Neural progenitor cell (in vitro differentiated cells): ENCODE data around the gene XPO5. TPM values are rescaled to one million over a fixed set of nuclear protein-coding genes. Genes with fewer than 3 reads are reported as not detected.
"Not testable (repeated sequence)": the region's sequence is repeated elsewhere in the genome, so short reads cannot be mapped to it uniquely, and the experiment has no call there.

ENCODE experiments used
- DNase-seq: peaks from one replicate; pipeline ENCODE4 v3.0.0-alpha.2; 2016; ENCODE audit warnings: low spot score
- H2AFZ ChIP-seq: fragments of 200-600 bp; sonication (generic); replicated peaks from 2 replicates; pipeline ENCODE4 v1.6.1; 2016; ENCODE audit warnings: antibody characterized with exemption
- H3F3A ChIP-seq: fragments of 200-600 bp; sonication (generic); 2 replicates; pipeline ENCODE4 v1.6.1; 2016; ENCODE audit warnings: antibody characterized with exemption, low read depth
- H3K27ac ChIP-seq: fragments of 200-600 bp; sonication (generic); 2 replicates; pipeline ENCODE4 v1.5.1; 2016; ENCODE audit warnings: mild to moderate bottlenecking
- H3K27me3 ChIP-seq: fragments of 200-600 bp; sonication (generic); 2 replicates; pipeline ENCODE4 v1.6.1; 2016; ENCODE audit warnings: mild to moderate bottlenecking, moderate library complexity
- H3K36me3 ChIP-seq: fragments of 200-600 bp; sonication (generic); 2 replicates; pipeline ENCODE4 v1.5.1; 2016
- H3K4me1 ChIP-seq: fragments of 200-600 bp; sonication (generic); 2 replicates; pipeline ENCODE4 v1.6.1; 2016; ENCODE audit warnings: mixed run types
- H3K4me2 ChIP-seq: fragments of 200-600 bp; sonication (generic); 2 replicates; pipeline ENCODE4 v1.6.1; 2016
- H3K4me3 ChIP-seq: fragments of 200-600 bp; sonication (generic); 2 replicates; pipeline ENCODE4 v1.5.1; 2016
- H3K79me2 ChIP-seq: fragments of 200-600 bp; sonication (generic); 2 replicates; pipeline ENCODE4 v1.6.1; 2016; ENCODE audit warnings: low read depth
- H3K9ac ChIP-seq: fragments of 200-600 bp; sonication (generic); 2 replicates; pipeline ENCODE4 v1.6.1; 2016
- H3K9me3 ChIP-seq: fragments of 200-600 bp; sonication (generic); 2 replicates; pipeline ENCODE4 v1.5.1; 2016; ENCODE audit warnings: low read depth
- H4K20me1 ChIP-seq: fragments of 200-600 bp; sonication (generic); 2 replicates; pipeline ENCODE4 v1.6.1; 2016; ENCODE audit warnings: low read depth
- H3K27ac Mint-ChIP-seq: 3 replicates; pipeline ENCODE4 v1.8.0; 2021; ENCODE audit warnings: mixed read lengths
- H3K27me3 Mint-ChIP-seq: 2 replicates; pipeline ENCODE4 v1.8.0; 2022; ENCODE audit warnings: low read depth, mild to moderate bottlenecking, inconsistent platforms, moderate library complexity, mixed read lengths; ENCODE audit not compliant: insufficient read depth
- H3K36me3 Mint-ChIP-seq: 3 replicates; pipeline ENCODE4 v1.8.0; 2021; ENCODE audit warnings: mixed read lengths
- H3K4me1 Mint-ChIP-seq: 3 replicates; pipeline ENCODE4 v1.8.0; 2021; ENCODE audit warnings: mixed read lengths
- H3K4me3 Mint-ChIP-seq: 3 replicates; pipeline ENCODE4 v1.8.0; 2021; ENCODE audit warnings: mild to moderate bottlenecking, moderate library complexity, mixed read lengths
- H3K9me3 Mint-ChIP-seq: 3 replicates; pipeline ENCODE4 v1.8.0; 2020; ENCODE audit warnings: mixed read lengths
- EZH2 ChIP-seq: fragments of 200-600 bp; sonication (generic); IDR thresholded peaks from 2 replicates; pipeline ENCODE4 v1.6.1; 2017; ENCODE audit warnings: antibody characterized with exemption, mild to moderate bottlenecking, moderate library complexity
- EZH2phosphoT487 ChIP-seq: fragments of 200-600 bp; sonication (generic); IDR thresholded peaks from 2 replicates; pipeline ENCODE4 v1.6.1; 2017; ENCODE audit warnings: antibody characterized with exemption
- total RNA-seq: library from RNA; depleted of rRNA; stranded (reverse); fragments of >200 nt; gene quantifications from 2 replicates; pipeline ENCODE4 v1.2.3, GENCODE V29; 2015; ENCODE audit warnings: low replicate concordance
- TF ChIP-seq, protein P1 (sequence below): fragments of 200-600 bp; sonication (generic); IDR thresholded peaks from 2 replicates; pipeline ENCODE4 v1.5.1; 2017; ENCODE audit warnings: antibody characterized with exemption, mild to moderate bottlenecking

The XPO5 gene
- total RNA-seq, 1 donor from 2014 or later = 65.0 TPM

DNA sequence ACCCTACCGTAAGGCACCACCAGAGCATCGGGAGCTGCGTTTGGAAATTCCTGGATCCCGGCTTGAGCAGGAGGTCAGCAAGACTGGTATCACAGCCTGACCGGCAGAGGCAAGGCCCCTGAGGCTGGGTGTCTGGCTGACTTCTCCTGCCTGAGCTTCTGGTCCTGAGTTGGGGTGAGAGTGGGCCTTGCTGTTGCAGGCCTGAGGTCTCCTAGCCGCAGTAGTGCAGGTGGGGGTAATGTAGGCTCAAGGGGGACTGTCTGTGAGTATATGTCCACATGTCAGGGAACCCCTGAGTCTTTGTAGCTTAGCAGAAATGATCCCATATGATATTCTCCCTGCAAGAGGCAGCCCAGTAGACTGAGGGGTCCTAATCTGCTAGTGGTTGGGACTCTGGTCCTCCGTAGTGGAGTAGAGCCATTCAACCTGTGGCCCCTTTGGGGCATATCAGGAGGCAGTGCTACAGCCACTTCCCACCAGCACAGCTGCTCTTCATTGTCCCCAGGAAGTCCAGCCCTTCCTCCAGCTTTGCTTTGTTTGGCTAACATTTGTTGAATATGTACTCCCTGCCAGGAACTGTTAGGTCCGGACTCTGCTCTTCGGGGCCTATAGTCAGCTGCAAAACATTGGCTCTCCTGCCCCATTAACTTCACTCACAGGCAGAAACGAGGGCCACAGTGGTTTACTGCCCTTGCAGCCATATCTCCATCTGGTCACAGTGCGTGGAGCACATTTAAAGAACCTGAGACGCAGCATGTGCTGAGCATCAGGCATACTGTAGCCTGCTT is 76.6 kb downstream of the XPO5 start:
- Histone ChIP-seq H3K4me2 (no peak overlapping the region), H3K27ac (no peak overlapping the region), H3K79me2 (peaks cover 5% of the 10 kb centered on the region), H2AFZ (no peak overlapping the region), H3K9ac (no peak overlapping the region), H3K9me3 (no peaks in the 10 kb centered on the region), H3K36me3 (no peaks in the 10 kb centered on the region), H4K20me1 (peaks cover 33% of the 10 kb centered on the region), H3K4me3 (no peak overlapping the region), H3K4me1 (peaks cover 6% of the 10 kb centered on the region), H3F3A (no peaks in the 10 kb centered on the region), H3K27me3 (no peaks in the 10 kb centered on the region)
- H3K27me3 Mint-ChIP-seq = peaks cover 4% of the 10 kb centered on the region
- no peak for DNase-seq
- H3K27ac Mint-ChIP-seq = no peak overlapping the region
- H3K36me3 Mint-ChIP-seq = peaks cover 25% of the 10 kb centered on the region
- H3K9me3 Mint-ChIP-seq = no peaks in the 10 kb centered on the region
- no peaks in the 10 kb centered on the region for H3K4me1 Mint-ChIP-seq
- no peak for TF ChIP-seq EZH2phosphoT487
- TF ChIP-seq, protein P1, sequence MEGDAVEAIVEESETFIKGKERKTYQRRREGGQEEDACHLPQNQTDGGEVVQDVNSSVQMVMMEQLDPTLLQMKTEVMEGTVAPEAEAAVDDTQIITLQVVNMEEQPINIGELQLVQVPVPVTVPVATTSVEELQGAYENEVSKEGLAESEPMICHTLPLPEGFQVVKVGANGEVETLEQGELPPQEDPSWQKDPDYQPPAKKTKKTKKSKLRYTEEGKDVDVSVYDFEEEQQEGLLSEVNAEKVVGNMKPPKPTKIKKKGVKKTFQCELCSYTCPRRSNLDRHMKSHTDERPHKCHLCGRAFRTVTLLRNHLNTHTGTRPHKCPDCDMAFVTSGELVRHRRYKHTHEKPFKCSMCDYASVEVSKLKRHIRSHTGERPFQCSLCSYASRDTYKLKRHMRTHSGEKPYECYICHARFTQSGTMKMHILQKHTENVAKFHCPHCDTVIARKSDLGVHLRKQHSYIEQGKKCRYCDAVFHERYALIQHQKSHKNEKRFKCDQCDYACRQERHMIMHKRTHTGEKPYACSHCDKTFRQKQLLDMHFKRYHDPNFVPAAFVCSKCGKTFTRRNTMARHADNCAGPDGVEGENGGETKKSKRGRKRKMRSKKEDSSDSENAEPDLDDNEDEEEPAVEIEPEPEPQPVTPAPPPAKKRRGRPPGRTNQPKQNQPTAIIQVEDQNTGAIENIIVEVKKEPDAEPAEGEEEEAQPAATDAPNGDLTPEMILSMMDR = no peak
- no peak for TF ChIP-seq EZH2
- H3K4me3 Mint-ChIP-seq = no peak overlapping the region

DNA sequence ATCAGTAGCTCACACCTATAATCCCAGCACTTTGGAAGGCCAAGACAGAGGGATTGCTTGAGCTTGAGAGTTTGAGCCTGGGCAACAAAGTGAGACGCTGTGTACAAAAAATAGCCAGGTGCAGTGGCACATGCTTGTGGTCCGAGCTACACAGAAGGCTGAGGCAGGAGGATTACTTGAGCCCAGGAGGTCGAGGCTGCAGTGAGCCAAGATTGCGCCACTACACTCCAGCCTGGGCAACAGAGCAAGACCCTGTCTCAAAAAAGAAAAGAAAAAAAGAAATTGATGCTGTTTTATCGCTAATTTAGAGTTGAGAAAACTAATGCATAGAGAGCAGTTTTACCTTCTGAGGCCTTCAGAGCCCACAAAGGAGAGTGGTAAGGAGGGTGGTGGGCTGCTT is 77.5 kb downstream of the XPO5 start:
- peaks cover 22% of the 10 kb centered on the region for H3K36me3 Mint-ChIP-seq
- not testable (repeated sequence) for H3K9me3 Mint-ChIP-seq, H3K27me3 Mint-ChIP-seq, H3K79me2 ChIP-seq, H3K4me3 Mint-ChIP-seq, DNase-seq, H3K4me2 ChIP-seq, H3K27me3 ChIP-seq, H3K4me1 Mint-ChIP-seq, H3K27ac ChIP-seq, H3K4me3 ChIP-seq, H3K27ac Mint-ChIP-seq, H3K36me3 ChIP-seq, H3K4me1 ChIP-seq, H3K9ac ChIP-seq, H3F3A ChIP-seq, H2AFZ ChIP-seq, H3K9me3 ChIP-seq
- H4K20me1 ChIP-seq = peaks cover 33% of the 10 kb centered on the region

DNA sequence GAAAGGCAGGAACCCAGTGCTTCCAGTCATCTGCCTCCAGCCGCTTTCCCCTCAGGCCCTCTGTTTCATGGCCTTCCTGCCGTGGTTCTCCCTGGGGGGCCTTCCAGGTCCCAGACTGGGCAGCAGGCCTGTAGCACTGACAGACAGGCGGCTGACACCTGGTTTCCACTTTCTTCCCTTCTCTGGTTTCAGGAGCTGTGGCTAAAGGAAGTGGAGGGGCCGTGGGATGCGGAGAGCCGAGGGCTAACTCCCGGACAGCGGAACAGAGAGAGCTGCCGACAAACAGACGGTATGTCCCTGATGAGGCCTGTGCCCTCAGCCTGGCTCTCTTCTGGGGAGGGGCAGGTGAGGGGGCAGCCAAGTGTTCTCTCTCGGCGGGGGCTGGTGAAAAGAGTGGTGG is 78.1 kb downstream of the XPO5 start:
- Histone ChIP-seq H3F3A (no peaks in the 10 kb centered on the region), H3K4me3 (no peak overlapping the region), H3K9ac (no peak overlapping the region), H3K9me3 (no peaks in the 10 kb centered on the region), H4K20me1 (peaks cover 33% of the 10 kb centered on the region), H3K4me2 (no peak overlapping the region), H3K27ac (no peak overlapping the region), H2AFZ (no peak overlapping the region), H3K27me3 (no peaks in the 10 kb centered on the region), H3K4me1 (peaks cover 6% of the 10 kb centered on the region), H3K79me2 (peaks cover 5% of the 10 kb centered on the region), H3K36me3 (no peaks in the 10 kb centered on the region)
- Mint-ChIP-seq H3K4me1 (peaks cover 2% of the 10 kb centered on the region), H3K9me3 (no peaks in the 10 kb centered on the region), H3K4me3 (no peak overlapping the region), H3K36me3 (peaks cover 20% of the 10 kb centered on the region), H3K27me3 (peaks cover 6% of the 10 kb centered on the region), H3K27ac (no peak overlapping the region)
- no peak for DNase-seq
- TF ChIP-seq EZH2phosphoT487 = no peak
- TF ChIP-seq EZH2 = no peak
- TF ChIP-seq, protein P1 = no peak

DNA sequence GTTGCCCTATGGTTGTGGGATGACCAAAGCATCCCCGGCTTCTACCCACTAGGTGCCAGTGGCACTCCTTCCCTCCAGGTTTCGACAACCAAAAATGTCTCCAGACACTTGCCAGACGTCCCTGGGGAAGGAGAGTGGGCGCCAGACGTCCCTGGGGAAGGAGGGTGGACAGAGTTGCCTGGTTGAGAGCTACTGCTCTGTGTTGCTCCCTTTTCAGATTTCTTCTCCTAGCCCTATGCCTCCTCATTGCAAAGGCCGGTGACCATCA is 78.8 kb downstream of the XPO5 start:
- H3K27ac Mint-ChIP-seq = no peak overlapping the region
- TF ChIP-seq EZH2 (no peak), EZH2phosphoT487 (no peak)
- TF ChIP-seq, protein P1 = no peak
- peaks cover 6% of the 10 kb centered on the region for H3K27me3 Mint-ChIP-seq
- Histone ChIP-seq H3K79me2 (peaks cover 5% of the 10 kb centered on the region), H3K4me2 (no peak overlapping the region), H4K20me1 (peaks cover 33% of the 10 kb centered on the region), H3K27ac (no peak overlapping the region), H3K27me3 (no peaks in the 10 kb centered on the region), H3K4me1 (peaks cover 6% of the 10 kb centered on the region), H3K4me3 (no peak overlapping the region), H2AFZ (no peak overlapping the region), H3F3A (no peaks in the 10 kb centered on the region), H3K36me3 (no peaks in the 10 kb centered on the region), H3K9ac (no peak overlapping the region), H3K9me3 (no peaks in the 10 kb centered on the region)
- peaks cover 6% of the 10 kb centered on the region for H3K4me1 Mint-ChIP-seq
- H3K36me3 Mint-ChIP-seq = peaks cover 15% of the 10 kb centered on the region
- no peak for DNase-seq
- H3K4me3 Mint-ChIP-seq = no peak overlapping the region
- H3K9me3 Mint-ChIP-seq = no peaks in the 10 kb centered on the region
